DMS153 treated with DMSO at 0.1 percent for 48 hours (cell line): ENCODE results near the gene SFI1.

Experiments
- DNase-seq: peaks from one replicate; lab custom pipeline; 2025; ENCODE audit not compliant: unreplicated experiment; lab: John Stamatoyannopoulos, UW

SFI1 gene

GRCh38 chr22:31662668-31663037 is 166.3 kb downstream of the SFI1 start:
- DNase-seq = no peak
